PFSK-1 (cell line): ENCODE measurements around the gene SUSD4.

Source experiments
- POLR2AphosphoS5 ChIP-seq: IDR thresholded peaks from 2 replicates; pipeline ENCODE4 v1.6.1; 2012; ENCODE audit warnings: low read depth, mild to moderate bottlenecking, control low read depth, low read length, moderate library complexity
- REST ChIP-seq, 2 experiments: IDR thresholded peaks; 2 replicates each; pipeline versions ENCODE4 v1.6.1 to v1.8.0; 2011 to 2012; ENCODE audit warnings: low read depth in 2 of 2, low read length in 2 of 2, control low read depth in 1 of 2, inconsistent platforms in 1 of 2, mild to moderate bottlenecking in 1 of 2, moderate library complexity in 1 of 2; ENCODE audit not compliant: insufficient read depth in 1 of 2
- TAF1 ChIP-seq: IDR thresholded peaks from 2 replicates; pipeline ENCODE4 v1.6.1; 2012; ENCODE audit warnings: low read length, control low read depth, borderline replicate concordance; ENCODE audit not compliant: insufficient read depth

DNA sequence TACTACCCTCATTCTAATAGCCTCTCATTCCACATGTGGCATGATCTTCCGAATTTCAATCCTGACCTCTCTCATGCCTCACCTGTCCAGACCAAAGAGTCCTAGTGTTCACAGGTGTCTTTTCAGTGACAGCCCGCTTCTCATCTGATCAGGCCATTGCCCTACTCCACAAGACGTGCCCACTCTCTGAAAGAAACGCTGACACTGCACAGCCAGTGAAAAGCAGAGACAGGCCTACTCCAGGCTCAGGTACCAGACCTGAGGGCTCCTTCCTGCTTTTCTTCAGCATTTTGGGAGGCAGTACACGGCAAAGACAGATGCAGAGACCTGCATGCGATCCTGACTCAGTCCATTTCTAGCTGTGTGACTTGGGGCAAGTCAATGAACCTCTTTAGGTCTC, 43.0 kb downstream of the SUSD4 start:
- TF ChIP-seq REST (IDR thresholded peaks at IDR 0.05; ENCODE audit: insufficient read depth in 1 of 2, low read depth in 2 of 2, low read length in 2 of 2) (no peak), POLR2AphosphoS5 (no peak), TAF1 (no peak)
